ENCODE measurements around the gene DEUP1.
"Not testable (repeated sequence)": the region's sequence is repeated elsewhere in the genome, so short reads cannot be mapped to it uniquely, and the experiment has no call there.

The DEUP1 gene

DNA sequence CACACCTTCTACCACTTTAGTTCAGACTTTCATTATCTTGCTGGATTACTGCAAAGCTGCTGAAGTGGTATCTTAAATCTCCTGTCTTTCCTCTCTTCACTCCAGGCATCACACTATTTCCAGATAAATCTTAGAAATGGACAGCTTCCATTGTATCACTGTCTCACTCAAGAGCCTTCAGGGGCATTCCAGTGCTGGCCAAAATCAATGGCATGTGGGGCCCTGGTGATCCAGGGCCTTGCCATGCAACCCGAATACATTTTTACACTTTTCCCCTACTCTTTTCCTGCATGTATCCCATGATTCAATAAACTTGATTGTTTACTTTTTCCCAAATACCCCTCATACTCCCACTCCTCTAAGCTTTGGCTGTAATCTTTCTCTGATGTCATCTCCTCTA is 39.4 kb upstream of the DEUP1 start:
- in situ Hi-C loops (cut with MboI; ENCODE audit: low pct_unique_long_range_greater_than_20kb, low sequenced_read_pairs, unreplicated experiment) = no loop called here
- no peak for DNase-seq (ENCODE audit: low spot score)
- TF ChIP-seq, protein P1, sequence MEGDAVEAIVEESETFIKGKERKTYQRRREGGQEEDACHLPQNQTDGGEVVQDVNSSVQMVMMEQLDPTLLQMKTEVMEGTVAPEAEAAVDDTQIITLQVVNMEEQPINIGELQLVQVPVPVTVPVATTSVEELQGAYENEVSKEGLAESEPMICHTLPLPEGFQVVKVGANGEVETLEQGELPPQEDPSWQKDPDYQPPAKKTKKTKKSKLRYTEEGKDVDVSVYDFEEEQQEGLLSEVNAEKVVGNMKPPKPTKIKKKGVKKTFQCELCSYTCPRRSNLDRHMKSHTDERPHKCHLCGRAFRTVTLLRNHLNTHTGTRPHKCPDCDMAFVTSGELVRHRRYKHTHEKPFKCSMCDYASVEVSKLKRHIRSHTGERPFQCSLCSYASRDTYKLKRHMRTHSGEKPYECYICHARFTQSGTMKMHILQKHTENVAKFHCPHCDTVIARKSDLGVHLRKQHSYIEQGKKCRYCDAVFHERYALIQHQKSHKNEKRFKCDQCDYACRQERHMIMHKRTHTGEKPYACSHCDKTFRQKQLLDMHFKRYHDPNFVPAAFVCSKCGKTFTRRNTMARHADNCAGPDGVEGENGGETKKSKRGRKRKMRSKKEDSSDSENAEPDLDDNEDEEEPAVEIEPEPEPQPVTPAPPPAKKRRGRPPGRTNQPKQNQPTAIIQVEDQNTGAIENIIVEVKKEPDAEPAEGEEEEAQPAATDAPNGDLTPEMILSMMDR (IDR thresholded peaks at IDR 0.05; ENCODE audit: extremely low read depth, insufficient read depth, missing control alignments) = no peak

DNA sequence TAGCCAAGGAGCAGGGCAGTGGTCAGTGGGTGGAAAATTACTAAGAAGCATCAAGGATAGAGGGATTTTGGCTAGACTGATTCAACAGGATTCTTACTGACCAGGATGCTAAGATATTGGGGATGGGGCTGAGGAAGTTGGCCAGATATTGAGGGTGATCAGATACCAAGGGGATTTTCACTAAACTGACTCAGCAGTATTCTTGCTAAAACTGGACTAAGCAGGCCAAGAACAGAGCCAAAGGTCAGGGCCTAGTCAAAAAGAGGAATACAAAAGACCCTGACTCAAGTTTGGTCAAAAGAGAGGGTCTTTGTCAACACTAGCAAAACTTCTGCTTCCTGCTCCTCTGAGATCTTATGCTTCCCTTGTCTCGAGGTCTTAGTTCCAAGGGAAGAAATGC is 38.6 kb upstream of the DEUP1 start:
- in situ Hi-C loops (cut with MboI; ENCODE audit: low pct_unique_long_range_greater_than_20kb, low sequenced_read_pairs, unreplicated experiment) = no loop called here
- TF ChIP-seq, protein P1 (IDR thresholded peaks at IDR 0.05; ENCODE audit: extremely low read depth, insufficient read depth, missing control alignments) = no peak
- DNase-seq (ENCODE audit: low spot score) = no peak

DNA sequence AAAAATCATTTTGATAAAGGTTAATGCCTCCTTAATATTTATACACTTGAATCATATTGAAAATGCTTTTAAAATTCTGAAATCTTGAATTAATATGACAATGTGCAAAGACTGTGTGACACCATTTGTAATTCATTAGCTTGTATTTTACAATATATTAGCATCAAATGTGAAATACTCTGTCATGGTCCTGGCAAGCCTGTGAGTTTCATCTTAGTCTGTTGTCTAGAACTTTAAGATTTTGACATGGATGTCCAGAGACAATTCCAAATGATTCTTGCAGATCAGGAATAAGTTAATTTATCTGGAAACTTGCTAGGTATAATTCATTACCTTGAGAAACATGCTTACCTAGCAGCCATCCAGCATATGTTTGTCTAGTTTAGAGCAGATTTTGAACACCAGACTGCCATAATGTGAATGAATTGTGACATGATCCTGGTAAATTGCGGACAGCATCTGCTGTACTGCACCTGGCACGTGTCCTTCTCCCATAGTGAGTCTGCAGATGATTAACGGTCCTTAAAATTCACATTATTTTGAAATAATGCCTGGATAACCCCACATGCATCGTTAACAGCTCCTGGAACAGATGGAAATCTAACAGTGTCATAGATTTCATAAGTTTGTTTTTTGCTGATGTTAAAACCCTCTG is 34.5 kb upstream of the DEUP1 start:
- TF ChIP-seq, protein P1 (IDR thresholded peaks at IDR 0.05; ENCODE audit: extremely low read depth, insufficient read depth, missing control alignments) = no peak

DNA sequence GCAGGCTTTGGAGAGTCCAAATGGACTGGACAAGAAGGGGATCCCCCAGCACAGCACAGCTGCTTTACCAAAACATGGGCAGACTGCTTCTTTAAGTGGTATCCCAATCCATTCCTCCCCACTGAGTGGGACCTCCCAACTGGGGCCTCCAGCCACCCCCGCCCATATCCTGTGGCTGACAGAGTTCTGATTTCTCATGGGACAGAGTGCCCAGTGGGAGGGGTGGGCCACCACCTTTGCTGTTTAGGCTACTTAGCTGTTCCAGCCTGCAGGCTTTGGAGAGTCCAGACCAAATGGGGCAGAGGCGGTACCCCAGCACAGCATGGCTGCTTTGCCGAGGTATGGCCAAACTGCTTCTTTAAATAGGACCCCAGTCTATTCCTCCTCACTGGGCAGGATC is 26.9 kb upstream of the DEUP1 start:
- TF ChIP-seq, protein P1 (IDR thresholded peaks at IDR 0.05; ENCODE audit: extremely low read depth, insufficient read depth, missing control alignments) = no peak
- DNase-seq (ENCODE audit: low spot score) = no peak
- in situ Hi-C loops (cut with MboI; ENCODE audit: low pct_unique_long_range_greater_than_20kb, low sequenced_read_pairs, unreplicated experiment) = no loop called here

More for the DNA sequence above, 34.5 kb upstream of the DEUP1 start:
- in situ Hi-C loops (cut with MboI; ENCODE audit: low pct_unique_long_range_greater_than_20kb, low sequenced_read_pairs, unreplicated experiment) = no loop called here
- no peak for DNase-seq (ENCODE audit: low spot score)

DNA sequence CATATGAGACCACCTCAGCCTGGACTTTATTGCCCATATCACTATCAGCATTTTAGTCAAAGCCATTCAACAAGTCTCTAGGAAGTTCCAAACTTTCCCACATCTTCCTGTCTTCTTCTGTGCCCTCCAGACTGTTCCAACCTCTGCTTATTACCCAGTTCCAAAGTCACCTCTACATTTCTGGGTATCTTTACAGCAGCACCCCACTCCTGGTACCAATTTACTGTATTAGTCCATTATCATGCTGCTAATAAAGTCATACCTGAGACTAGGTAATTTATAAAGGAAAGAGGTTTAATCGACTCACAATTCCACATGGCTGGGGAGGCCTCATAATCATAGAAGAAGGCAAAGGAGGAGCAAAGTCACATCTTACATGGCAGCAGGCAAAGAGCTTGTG is 16.1 kb upstream of the DEUP1 start:
- DNase-seq (ENCODE audit: low spot score); in situ Hi-C loops (cut with MboI; ENCODE audit: low pct_unique_long_range_greater_than_20kb, low sequenced_read_pairs, unreplicated experiment): not testable (repeated sequence)

DNA sequence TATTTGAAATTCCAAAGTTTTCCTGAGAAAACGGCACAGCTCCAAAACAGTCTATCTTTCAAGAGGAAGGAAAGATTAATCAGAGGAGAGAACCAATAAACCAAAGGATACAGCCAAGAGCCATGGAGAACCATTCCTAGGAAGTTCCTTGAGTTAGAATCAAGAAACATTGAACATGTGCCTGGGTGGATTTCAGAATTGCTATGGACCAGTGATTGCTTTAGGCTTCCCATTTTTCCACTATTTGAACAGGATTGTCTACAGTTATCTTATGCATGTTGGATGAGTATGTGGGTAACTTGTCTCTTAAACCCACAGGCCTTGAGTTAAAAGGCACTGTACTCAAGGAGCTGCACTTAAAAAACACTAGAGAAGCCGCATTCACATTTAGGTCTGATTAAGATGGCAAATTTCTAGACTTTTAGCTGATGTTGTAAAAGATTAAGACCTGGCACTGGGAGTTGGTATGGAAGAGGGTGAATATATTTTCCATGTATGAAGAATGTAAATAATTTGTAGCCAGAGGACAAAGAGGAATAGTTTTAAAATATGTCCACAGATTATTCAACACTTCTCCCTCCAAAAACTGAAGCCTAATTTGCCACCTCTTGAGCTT is 11.2 kb upstream of the DEUP1 start:
- in situ Hi-C loops (cut with MboI; ENCODE audit: low pct_unique_long_range_greater_than_20kb, low sequenced_read_pairs, unreplicated experiment) = no loop called here
- no peak for DNase-seq (ENCODE audit: low spot score)
- TF ChIP-seq, protein P1 (IDR thresholded peaks at IDR 0.05; ENCODE audit: extremely low read depth, insufficient read depth, missing control alignments) = no peak

DNA sequence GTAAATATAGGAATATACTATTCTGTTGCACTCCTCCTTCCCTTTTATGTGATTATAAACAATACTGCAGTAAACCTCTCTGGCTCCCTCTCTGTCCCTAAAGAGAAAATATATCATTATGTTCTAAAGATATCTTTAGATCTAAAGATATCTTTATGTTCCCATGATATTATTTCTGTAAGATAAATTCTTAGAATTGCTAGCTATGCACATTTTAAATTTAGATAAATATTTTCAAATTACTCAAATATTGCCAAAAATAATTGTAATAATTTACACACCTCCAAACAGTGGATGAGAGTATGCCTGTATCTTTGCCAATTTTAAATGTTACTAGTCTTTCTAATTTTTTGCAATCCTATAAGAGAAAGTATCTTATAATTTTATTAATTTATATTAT is 10.3 kb upstream of the DEUP1 start:
- DNase-seq (ENCODE audit: low spot score) = no peak
- TF ChIP-seq, protein P1 (IDR thresholded peaks at IDR 0.05; ENCODE audit: extremely low read depth, insufficient read depth, missing control alignments) = no peak
- in situ Hi-C loops (cut with MboI; ENCODE audit: low pct_unique_long_range_greater_than_20kb, low sequenced_read_pairs, unreplicated experiment) = no loop called here
